ENCODE measurements around the gene PDIA4.
"Not testable (repeated sequence)": the region's sequence is repeated elsewhere in the genome, so short reads cannot be mapped to it uniquely, and the experiment has no call there.

PDIA4 gene

DNA sequence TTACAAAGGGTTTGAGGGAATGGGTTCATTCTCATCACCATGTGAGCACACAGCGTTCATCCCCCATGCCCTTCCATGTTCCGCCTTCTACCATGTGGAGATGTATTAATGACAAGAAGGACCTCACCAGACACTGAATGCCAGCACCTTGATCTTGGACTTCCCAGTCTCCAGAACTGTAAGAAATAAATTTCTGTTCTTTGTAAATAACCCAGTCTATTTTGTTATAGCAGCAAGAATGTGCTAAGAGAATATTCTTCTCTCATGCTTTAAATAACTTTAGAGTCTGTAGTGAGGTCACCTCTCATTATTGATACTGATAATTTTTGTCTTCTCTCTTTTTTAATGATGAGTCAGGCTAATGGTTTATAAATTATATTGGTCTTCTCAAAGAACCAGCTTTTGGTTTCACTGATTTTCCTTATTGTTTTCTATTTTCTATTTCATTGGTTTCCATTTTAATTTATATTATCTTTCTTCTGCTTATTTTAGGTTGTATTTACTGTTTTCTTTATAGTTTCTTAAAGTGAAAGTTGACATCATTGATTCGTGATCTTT is 3.1 kb upstream of the PDIA4 start:
- no peak for DNase-seq (ENCODE audit: low read depth)

DNA sequence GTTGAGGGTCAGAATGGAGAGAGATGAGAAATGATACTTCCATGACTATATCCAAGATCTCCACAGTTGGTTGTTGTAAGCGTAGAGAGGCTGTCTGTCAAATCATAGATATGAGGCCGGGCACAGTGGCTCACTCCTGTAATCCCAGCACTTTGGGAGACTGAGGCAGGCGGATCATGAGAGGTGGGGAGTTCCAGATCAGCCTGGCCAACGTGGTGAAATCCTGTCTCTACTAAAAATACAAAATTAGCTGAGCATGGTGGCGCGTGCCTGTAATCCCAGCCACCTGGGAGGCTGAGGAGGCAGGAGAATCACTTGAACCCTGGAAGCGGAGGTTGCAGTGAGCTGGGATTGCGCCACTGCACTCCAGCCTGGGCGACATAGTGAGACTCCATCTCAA is 2.1 kb upstream of the PDIA4 start:
- DNase-seq (ENCODE audit: low read depth): not testable (repeated sequence)

DNA sequence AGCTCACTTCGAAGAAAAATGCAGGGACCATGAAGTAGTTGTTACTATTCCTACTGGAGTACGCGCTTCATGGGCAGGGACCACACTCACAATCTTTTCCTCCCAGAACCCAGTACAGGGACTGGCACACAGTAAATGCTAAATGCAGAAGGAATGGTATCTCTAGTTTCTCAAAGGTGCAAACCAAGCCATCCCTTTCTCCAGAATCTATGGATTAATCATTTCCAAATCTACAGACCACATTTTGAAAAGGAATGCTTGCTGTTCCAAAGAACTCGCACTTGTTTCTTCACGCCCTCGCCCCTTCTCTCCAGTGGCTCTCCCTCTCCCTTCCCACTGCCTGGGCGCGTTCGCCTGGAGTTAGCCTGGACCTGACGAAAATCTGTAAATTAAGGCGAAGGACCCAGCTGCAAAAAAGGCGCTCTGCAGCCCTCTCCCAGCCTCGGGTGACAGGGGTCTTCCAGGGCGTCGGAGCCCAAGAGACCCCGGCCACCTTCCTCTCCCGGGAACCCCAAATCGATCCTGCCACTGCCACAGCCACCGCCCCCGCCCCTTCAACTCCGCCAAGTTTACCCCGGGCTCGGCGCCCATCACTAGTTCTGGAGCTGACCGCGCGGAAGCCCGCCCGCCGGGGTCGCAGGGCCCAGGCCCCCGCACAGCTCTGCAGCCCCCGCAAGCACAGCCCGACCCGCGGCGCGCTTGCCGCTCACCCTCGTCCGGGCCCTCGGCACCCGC is 527 bp downstream of the PDIA4 start:
- no peak for DNase-seq (ENCODE audit: low read depth)

DNA sequence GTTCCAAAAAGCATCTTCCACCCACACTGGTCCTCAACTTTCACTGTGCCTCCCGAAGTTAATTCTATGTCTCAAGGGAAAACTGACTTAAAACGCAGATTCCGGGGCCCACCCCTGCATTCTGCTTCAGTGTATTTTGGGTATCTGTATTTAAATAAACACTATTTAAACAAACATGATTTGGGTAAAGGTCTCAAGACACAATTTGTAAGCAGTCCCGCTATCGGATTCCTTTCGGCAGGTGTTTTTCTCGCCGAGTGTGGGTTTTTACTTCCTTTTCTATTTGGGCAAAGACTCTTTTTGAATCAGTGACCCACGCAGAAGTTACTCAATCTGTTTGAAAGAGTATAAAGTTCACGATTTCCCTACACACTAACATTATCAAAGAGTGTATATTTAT is 1.2 kb downstream of the PDIA4 start:
- no peak for DNase-seq (ENCODE audit: low read depth)

DNA sequence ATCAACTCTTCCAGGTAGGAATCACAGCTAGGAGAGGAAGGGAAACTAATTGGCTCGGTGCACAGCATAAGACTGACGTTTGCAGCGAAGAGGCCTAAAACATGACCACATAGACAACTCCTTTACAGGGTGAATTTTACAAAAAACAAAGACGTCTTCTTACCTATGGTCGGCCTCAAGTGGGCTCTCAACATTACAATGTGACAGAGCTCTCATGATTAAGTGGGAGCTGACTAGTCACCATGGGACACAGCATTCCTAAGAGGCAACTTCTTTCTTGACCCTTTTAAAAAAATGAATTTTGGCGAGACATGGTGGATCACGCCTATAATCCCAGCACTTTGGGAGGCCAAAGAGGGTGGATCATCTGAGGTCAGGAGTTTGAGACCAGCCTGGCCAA is 4.6 kb downstream of the PDIA4 start:
- no peak for DNase-seq (ENCODE audit: low read depth)

DNA sequence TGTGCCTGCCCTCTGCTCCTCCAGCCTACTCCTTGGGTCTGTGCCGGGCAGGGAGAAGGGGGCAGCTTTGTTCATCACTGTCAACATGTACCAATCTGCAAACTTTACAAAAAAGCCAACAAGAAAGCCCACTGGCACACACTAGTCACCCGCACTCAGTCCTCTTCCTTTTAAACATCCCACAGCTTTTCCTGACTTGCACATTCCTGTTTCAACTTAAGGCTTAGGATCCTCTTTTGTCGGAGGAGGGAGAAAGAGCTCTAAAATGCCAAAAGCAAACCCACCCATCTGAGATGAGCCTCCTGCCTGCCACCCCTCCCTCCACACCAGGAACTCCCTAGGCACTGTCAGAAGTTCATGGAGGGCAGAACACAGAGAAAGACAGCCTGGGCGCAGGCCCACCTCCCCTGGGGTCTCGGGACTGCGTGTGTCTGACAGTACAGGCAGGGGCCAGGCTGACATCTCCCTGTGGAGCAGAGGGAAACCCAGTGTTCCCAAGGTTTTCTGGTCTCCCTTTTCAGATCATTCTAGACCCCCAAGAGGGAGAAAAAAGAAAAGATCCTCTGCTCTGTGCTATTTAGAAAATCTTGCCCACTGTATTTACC is 5.4 kb downstream of the PDIA4 start:
- DNase-seq (ENCODE audit: low read depth): no peak

DNA sequence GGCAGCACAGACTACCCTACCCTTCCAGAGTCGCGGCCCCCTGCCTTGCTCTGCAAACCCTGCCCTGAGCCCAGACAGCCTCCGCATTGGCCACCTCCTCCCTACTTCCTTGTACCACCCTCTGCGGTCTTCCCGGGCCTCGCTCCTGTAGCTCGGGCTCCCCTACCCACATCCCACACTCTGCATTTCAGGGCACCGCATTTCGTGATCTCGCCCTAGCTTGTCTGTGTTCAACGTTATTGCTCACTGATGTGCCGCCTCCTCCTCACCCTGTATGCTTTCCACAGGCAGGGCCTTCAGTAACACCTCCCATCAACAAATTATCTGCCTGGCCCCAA is 6.6 kb downstream of the PDIA4 start:
- no peak for DNase-seq (ENCODE audit: low read depth)

DNA sequence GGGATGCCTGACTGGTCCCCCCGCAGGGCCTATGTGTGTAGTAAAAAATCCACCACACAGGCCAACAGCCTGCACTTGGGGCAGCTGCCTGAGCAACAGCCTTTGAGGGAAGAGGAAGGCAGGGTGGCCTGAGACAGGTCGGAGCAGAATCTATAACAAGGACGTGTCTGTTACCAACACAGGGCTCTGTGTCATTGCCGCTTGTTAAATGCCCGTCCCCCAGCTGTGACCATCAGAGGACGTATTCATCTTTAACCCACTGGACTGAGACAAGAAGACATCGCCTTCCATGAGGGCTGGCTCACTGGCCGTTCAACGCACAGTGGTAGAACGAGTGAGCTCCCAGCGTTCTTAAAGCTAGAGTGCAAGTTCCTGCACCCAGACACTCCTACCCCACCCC is 7.8 kb downstream of the PDIA4 start:
- DNase-seq (ENCODE audit: low read depth): no peak

DNA sequence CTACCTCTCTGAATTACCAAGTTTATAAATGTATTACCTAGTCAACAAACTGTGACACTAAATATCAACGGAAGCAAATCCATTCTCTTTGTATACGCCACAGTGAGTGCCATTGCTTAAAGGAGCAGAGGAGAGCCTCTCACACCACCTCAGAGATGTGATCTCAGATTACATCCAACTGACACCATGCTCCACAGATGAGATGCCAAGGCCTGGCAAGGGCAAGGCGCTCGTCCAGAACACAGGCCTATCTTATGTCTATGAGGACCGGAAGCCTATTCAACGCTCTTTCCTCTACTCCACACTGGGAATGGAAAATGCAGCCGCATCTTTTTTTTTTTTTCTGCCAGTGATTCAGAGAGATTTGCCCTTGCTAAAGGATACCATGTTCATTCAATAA is 11.4 kb downstream of the PDIA4 start:
- DNase-seq (ENCODE audit: low read depth): no peak

DNA sequence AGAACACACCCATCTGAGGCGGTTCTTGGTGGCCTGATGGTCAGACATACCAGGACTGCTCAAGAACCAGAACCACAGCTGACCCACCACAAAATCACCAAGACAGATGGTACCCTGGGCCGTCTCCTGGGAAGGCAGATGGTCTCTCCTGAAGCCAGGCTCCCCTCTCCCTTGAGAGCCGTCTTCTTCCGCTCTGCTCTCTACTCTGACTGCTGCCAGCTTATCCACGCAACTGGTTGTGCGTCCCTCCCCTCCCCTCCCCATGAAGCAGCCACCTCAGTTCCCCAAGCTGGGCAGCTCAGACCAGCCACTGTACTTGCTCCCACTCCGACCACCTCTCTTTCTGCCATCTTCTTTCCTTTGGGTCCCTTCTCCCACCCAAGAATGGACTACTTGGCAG is 14.0 kb downstream of the PDIA4 start:
- no peak for DNase-seq (ENCODE audit: low read depth)

DNA sequence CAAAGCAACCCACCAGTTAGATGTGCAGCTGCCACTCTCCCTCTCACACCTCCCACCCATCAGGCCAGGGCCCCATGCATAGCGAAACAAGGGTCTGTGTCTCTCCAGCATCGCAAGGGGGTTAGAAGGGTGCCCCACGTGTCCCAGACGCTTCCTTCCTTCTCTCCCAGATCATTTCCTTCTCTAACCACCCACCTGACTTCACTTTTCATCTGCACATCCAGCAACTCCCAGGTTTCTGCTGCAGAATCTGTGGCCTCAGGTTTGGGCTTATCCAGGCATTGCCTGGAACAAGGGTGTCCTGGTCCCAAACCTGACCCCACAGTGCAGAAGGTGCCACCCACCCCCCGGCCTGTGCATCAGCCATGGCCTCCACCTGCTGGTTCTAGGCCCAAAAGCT is 14.4 kb downstream of the PDIA4 start:
- no peak for DNase-seq (ENCODE audit: low read depth)

DNA sequence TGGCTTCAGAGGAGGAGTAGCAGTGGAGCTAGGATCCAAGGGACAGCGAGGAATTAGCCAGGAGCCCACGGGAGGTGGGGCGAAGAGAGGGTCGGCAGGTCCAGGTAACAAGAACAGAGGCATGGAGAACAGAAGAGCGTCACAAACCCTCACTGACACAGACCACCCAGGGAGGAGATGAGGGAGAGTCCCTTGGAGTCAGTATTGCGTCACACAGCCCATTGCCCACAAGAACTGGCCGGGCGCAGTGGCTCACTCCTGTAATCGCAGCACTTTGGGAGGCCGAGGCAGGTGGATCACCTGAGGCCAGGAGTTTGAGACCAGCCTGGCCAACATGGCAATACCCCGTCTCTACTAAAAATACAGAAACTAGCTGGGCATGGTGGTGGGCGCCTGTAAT is 15.6 kb downstream of the PDIA4 start:
- not testable (repeated sequence) for DNase-seq (ENCODE audit: low read depth)

DNA sequence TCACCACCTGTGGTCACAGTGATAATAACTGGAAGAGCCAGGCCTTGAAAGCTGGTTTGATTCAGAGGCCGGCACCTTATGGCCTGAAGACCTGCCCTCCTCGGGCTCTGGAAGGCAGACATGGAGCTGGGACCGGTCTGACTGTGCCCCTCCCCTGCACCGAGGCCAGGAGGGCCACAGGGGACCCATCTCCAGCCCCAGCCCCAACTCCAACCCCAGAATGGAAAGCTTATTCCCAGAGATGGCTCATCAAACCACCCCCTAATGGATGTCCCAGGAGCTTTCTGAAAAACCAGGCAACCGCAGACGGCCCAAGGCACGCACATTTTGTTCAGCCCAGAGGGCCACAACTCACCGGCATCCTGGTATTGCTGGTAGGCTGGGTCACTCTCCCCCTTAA is 16.8 kb downstream of the PDIA4 start:
- DNase-seq (ENCODE audit: low read depth): no peak

DNA sequence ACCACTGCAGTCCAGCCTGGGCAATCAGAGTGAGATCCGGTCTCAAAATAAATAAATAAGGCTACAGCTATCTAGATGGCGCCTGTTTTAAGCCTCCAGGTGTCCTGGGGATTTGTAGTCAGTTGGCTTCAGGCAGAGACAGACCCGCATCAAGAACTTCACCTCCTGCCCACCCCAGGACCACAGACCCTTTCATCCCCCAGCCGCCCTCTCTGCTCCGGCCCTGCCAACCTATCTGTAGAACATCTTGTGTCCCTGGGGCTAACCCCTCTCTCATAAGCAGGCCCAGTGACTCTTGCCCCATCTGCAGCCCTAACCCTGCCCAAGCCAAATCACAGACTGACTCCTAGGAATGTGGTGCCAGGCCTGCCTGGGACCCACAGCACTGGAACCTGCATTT is 17.9 kb downstream of the PDIA4 start:
- DNase-seq (ENCODE audit: low read depth): no peak

DNA sequence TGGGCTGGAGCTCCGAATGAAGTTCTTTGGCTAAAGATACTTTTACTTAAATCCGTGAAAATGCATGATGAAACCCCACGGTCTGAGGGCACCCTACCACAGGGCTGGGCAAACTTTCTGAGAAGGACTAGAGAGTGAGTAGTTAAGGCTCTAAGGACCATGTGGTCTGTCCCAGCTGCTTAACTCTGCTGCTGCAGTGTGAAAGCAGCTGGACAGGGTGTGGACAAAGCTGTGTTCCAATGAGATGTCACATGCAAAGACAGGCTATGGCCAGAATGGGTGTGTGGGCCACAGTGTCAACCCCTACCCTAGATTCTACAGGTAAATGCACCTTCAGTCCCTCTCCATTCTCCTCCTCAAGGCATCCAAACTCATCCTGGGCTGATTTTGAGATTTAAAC is 18.8 kb downstream of the PDIA4 start:
- no peak for DNase-seq (ENCODE audit: low read depth)

DNA sequence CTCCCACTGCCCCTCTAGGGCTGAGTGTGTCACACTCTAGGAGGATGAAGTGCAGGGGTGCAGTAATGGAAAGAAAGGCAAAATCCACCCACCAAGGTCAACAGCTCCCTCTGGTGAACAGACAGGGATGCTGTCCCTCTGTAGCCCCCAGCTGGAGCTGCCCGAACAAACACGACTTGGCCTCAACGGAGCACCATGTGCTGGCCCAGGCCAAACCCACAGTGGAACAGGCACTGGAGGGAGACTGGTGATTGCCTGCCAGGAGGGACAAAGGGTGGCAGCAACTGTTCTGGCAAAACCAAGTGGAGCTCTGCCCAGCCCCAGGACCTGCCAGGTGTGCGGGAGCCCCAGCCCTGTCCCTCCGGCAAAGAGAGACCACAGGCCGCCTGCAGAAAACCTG is 20.7 kb downstream of the PDIA4 start:
- DNase-seq (ENCODE audit: low read depth): no peak

DNA sequence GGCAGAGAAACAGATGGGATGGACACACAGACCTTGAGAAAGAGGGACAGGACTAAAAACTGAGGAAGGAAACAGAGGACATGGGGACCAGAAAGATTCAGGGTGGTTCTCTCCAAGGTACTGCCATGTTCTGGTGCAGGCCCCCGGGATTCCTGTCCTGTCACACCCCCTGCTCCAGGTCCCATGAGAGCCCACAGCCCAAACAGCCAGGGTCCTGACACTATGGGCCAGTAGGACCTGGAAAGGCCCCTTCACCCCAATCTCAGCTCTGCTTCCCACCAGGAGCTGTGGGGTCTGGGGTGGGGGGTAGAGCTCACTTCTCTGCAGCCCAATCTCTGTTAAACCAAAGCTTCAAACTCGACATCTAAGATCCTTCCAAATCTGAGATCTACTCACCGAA is 21.2 kb downstream of the PDIA4 start:
- DNase-seq (ENCODE audit: low read depth): no peak

DNA sequence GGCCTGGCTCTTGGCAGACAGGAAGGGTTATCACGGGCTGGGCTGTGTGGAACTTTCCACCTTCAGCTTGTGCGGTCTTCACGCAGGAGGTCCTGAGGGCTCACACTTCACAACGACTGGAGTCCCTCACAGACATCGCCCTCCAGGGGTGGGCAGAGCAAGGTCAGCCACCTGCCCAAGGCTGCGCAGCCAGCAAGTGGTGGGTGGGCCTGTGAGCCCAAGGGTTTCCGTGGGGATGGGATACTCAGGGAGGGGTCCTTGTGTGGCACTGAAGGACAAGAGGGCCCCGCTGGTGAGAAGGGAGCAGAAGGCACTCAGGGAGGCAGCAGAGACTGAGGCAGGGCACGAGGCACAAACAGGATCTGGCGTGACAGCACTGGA is 22.0 kb downstream of the PDIA4 start:
- DNase-seq (ENCODE audit: low read depth): no peak

DNA sequence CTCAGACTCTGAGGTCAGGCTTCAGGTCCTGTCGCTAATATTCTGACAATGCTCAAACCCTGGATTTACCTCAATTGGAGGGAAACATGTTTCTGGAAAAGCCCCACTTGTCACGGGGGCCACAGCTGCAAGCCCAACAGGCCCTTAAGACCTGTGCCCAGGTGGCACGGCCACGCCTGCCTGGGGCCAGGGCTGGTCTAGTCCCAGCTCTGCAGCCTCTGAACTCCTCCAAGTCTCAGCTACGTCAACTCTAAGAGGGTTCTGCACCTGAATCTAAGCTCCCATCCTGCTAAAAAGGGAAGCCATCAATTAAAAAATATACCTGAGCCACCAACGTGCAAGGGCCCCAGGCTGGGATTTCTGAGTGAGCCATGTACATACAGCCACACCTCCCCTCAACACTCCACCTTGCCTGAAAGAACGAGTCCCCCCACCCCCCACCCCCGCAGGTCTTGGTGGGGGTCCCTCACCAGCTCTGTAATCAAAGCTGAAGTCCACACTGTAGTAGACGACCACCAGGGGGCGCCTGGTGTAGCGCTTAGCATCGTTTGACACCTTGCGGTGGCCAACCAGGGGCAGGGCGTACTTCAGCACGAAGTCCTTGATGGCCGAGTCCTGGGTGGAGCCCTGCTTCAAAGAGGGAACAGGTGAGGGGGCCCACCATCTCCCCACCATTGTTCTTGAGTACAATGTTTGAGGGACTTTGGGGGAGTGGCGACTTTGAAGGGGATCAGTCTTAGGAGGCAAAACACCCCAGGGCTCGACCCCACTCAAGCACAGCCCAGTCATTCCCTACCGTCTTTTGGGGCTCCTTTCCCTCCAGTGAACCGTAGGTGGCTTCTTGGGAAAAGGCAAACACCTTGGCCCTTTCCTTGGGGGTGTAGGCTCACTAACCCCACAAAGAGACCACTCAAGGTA is 22.6 kb downstream of the PDIA4 start:
- peak; percentile 60 for DNase-seq (ENCODE audit: low read depth)

DNA sequence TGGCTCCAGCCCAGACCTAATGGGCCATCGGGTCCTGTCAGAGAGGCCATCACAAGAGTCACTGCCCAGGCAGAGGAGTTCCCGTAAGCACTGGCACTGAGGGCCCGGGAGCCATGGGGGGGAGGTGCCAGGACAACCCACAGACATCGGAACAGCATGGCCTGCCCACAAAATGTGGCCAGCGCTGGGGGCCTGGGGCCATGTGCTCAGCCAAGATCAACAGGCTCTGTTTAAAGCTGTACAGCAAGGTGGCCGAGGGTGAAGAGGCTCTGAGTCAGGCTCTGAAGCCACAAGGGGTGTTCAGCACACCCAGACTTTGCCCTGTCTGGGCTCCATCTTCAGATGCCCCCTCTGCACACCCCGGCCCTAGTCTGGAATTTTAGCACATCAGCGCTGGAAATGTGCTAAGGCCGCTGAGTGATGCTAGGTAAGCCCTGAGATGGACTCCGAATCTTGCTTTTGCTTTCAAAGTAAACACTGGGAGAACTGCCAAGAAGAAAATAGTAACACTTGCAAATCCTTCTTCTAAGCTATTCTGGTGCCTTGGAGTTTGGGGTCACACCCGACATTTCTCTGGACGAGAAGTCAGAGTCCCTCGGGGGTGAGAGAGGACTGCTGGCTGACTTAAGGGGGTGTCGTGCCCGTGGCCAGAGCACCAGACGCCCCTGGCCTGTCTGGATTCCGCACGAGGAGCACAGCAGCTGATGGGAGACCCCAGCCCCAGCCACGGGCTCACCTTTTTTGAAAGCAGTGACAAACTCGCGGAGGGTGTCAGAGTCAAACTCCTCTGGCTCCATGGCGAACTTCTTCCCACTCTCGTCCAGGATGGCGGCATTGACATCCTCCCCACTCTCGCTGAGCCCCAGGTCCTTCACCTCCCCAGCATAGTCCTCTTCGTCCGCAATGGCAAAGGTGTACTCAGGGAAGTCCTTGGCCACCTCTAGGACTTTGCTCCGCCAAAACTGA is 23.6 kb downstream of the PDIA4 start:
- DNase-seq (ENCODE audit: low read depth): no peak

DNA sequence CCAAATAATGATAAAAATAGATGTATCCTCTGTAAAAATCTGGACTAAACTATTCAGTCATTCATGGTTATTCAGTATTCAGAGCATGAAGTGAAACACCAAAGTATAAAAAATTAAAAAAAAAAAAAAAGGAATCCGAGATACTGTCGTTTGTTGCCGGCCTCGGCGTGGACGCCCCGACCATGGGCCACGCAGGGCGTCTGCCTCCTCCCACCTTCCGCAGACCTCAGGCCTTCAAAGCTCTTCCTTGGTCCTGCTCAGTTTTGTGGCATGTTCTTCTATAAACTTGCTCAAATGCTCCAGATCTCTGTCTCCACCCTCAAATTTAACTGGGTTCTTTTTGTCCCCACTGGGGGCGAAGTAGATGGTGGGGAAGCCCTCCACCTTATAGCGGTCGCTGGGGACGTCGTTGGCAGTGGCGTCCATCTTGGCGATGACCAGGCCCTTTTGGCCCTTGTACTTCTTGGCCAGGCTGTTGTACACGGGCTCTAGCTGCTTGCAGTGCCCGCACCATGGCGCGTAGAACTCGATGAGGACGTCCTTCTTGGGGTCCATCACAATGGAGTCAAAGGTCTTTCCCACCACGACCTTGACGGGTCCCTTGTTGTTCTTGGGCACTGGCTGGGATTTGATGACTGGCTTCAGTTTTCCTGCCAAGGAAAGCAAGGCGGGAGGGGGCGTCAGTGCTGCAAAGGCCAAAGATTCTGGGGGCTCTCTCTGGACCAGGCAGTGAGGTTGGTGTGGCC is 24.6 kb downstream of the PDIA4 start:
- no peak for DNase-seq (ENCODE audit: low read depth)

Data from stimulated activated CD8-positive, alpha-beta memory T cell treated with anti-CD3 and anti-CD28 coated beads, Interleukin-7, amount 100 ng/mL, for 24 hours (primary cell).